Hepatic stellate cell (primary cell): ENCODE data around the gene SCARB2.

Experiments used
- DNase-seq: peaks from one replicate; pipeline ENCODE4 v3.0.0; 2011; ENCODE audit warnings: low spot score

SCARB2 gene

GRCh38 chr4:76224171-76224570 is 10.5 kb upstream of the SCARB2 start:
- no peak for DNase-seq

GRCh38 chr4:76219299-76220055 is 5.9 kb upstream of the SCARB2 start:
- peak; percentile 22 for DNase-seq

- DNase-seq: no peak
These were observed 3.6 kb upstream of the SCARB2 start for GRCh38 chr4:76216975-76217814.

GRCh38 chr4:76216524-76216923 is 2.9 kb upstream of the SCARB2 start:
- no peak for DNase-seq

GRCh38 chr4:76215077-76215476 is 1.5 kb upstream of the SCARB2 start:
- DNase-seq: no peak

GRCh38 chr4:76214177-76214675 is 602 bp upstream of the SCARB2 start:
- DNase-seq: no peak

- DNase-seq: no peak
These were observed 691 bp downstream of the SCARB2 start for GRCh38 chr4:76212851-76213414.

GRCh38 chr4:76211769-76212708 is 1.6 kb downstream of the SCARB2 start:
- DNase-seq: no peak

- DNase-seq: no peak
These were observed 3.2 kb downstream of the SCARB2 start for GRCh38 chr4:76210452-76210851.

- DNase-seq: no peak
These were observed 3.7 kb downstream of the SCARB2 start for GRCh38 chr4:76209881-76210280.

GRCh38 chr4:76208005-76208765 is 5.4 kb downstream of the SCARB2 start:
- DNase-seq: peak; percentile 68

- DNase-seq: no peak
These were observed 6.1 kb downstream of the SCARB2 start for GRCh38 chr4:76207549-76207948.

- DNase-seq: no peak
These were observed 7.2 kb downstream of the SCARB2 start for GRCh38 chr4:76206222-76206942.

GRCh38 chr4:76205476-76205875 is 8.1 kb downstream of the SCARB2 start:
- DNase-seq: no peak

GRCh38 chr4:76204936-76205335 is 8.7 kb downstream of the SCARB2 start:
- DNase-seq: no peak

- DNase-seq: no peak
These were observed 10.1 kb downstream of the SCARB2 start for GRCh38 chr4:76203541-76203940.

- no peak for DNase-seq
These were observed 12.3 kb downstream of the SCARB2 start for GRCh38 chr4:76201276-76201675.

GRCh38 chr4:76200771-76201231 is 12.8 kb downstream of the SCARB2 start:
- no peak for DNase-seq

GRCh38 chr4:76199664-76200211 is 13.9 kb downstream of the SCARB2 start:
- no peak for DNase-seq
